Vagina (tissue), 2 donors: ENCODE data around the gene ANKFN1.

Experiments
- POLR2A ChIP-seq, 2 donors: fragments of 450-650 bp; IDR thresholded peaks; one replicate each; pipeline ENCODE4 v1.6.1; 2017; ENCODE audit warnings: antibody characterized with exemption in 2 of 2, mild to moderate bottlenecking in 2 of 2, moderate library complexity in 2 of 2
- TF ChIP-seq, protein P1 (sequence below), 3 experiments: fragments of 450-650 bp in 2 of 3; fragments of 200-600 bp in 1 of 3; sonication (generic) in 1 of 3; IDR thresholded peaks; one replicate each; pipeline ENCODE4 v1.5.1; 2017 to 2019; ENCODE audit warnings: antibody characterized with exemption in 3 of 3, mild to moderate bottlenecking in 2 of 3, moderate library complexity in 2 of 3

DNA sequence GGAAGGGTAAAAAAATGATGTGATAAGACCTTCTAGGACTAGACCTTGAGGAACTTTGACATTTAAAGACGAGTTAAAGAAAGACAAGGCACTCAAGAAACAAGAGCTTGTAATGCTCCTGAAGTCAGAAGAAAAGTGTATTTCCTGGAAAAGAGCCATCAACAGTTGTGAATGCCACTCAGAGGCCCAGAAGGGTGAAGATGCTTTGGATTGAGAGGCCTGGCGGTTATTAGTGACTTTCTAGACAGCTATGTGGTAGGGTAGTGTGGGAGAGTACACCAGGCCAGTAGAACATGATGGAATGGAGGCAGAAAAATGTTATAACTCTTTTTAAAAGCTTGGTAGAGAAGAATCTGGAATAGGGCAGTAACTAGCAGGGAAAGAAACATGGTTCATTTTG lies 34.1 kb upstream of the ANKFN1 start:
- TF ChIP-seq, protein P1, sequence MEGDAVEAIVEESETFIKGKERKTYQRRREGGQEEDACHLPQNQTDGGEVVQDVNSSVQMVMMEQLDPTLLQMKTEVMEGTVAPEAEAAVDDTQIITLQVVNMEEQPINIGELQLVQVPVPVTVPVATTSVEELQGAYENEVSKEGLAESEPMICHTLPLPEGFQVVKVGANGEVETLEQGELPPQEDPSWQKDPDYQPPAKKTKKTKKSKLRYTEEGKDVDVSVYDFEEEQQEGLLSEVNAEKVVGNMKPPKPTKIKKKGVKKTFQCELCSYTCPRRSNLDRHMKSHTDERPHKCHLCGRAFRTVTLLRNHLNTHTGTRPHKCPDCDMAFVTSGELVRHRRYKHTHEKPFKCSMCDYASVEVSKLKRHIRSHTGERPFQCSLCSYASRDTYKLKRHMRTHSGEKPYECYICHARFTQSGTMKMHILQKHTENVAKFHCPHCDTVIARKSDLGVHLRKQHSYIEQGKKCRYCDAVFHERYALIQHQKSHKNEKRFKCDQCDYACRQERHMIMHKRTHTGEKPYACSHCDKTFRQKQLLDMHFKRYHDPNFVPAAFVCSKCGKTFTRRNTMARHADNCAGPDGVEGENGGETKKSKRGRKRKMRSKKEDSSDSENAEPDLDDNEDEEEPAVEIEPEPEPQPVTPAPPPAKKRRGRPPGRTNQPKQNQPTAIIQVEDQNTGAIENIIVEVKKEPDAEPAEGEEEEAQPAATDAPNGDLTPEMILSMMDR (IDR thresholded peaks at IDR 0.05) = no peak
- TF ChIP-seq POLR2A (IDR thresholded peaks at IDR 0.05) = no peak
